NCI-H748 (cell line): ENCODE data around the gene TOMM40.
"Not testable (repeated sequence)": the region's sequence is repeated elsewhere in the genome, so short reads cannot be mapped to it uniquely, and the experiment has no call there.

ENCODE experiments used
- DNase-seq: peaks from one replicate; lab custom pipeline; 2025; ENCODE audit not compliant: unreplicated experiment; lab: John Stamatoyannopoulos, UW

TOMM40 gene

GRCh38 chr19:44894052-44894400 lies 3.0 kb downstream of the TOMM40 start:
- DNase-seq, result no peak

GRCh38 chr19:44894946-44895345 lies 3.9 kb downstream of the TOMM40 start:
- DNase-seq, result no peak

GRCh38 chr19:44897835-44898234 lies 6.8 kb downstream of the TOMM40 start:
- no peak for DNase-seq

GRCh38 chr19:44900328-44901244 lies 9.5 kb downstream of the TOMM40 start:
- DNase-seq, result no peak

- DNase-seq, result no peak
Measured at GRCh38 chr19:44903216-44903601, 12.2 kb downstream of the TOMM40 start.

- peak; percentile 58 for DNase-seq
Measured at GRCh38 chr19:44903602-44904425, 12.8 kb downstream of the TOMM40 start.

GRCh38 chr19:44904426-44904994 lies 13.5 kb downstream of the TOMM40 start:
- no peak for DNase-seq

- no peak for DNase-seq
Measured at GRCh38 chr19:44905437-44906160, 14.5 kb downstream of the TOMM40 start, which contains the start of gene APOE. APOE (plus strand) TSS chr19:44905796; CDS start chr19:44906625, 829 bp downstream.

GRCh38 chr19:44907613-44908012 lies 16.6 kb downstream of the TOMM40 start:
- no peak for DNase-seq

- DNase-seq, result no peak
Measured at GRCh38 chr19:44908074-44908835, 17.2 kb downstream of the TOMM40 start.

GRCh38 chr19:44908836-44909261 lies 17.8 kb downstream of the TOMM40 start:
- DNase-seq, result no peak

- no peak for DNase-seq
Measured at GRCh38 chr19:44909775-44910174, 18.7 kb downstream of the TOMM40 start.

GRCh38 chr19:44911896-44912295 lies 20.8 kb downstream of the TOMM40 start:
- DNase-seq, result not testable (repeated sequence)

GRCh38 chr19:44912854-44913253 lies 21.8 kb downstream of the TOMM40 start:
- no peak for DNase-seq

- not testable (repeated sequence) for DNase-seq
Measured at GRCh38 chr19:44913512-44914432, 22.7 kb downstream of the TOMM40 start.

GRCh38 chr19:44914433-44915206 lies 23.6 kb downstream of the TOMM40 start, which contains the start of gene APOC1:
APOC1 (plus strand) TSS chr19:44914608; CDS start chr19:44914892, 284 bp downstream.
- DNase-seq, result peak; percentile 90

GRCh38 chr19:44924243-44924725 lies 33.2 kb downstream of the TOMM40 start:
- DNase-seq, result no peak
